CD4-positive, alpha-beta T cell treated with Interleukin-4 for 4 hours (primary cell): ENCODE data around the gene SMURF2.
"Not testable (repeated sequence)": the region's sequence is repeated elsewhere in the genome, so short reads cannot be mapped to it uniquely, and the experiment has no call there.

Experiments used
- DNase-seq: peaks from one replicate; pipeline ENCODE4 v3.0.0-alpha.2; 2020

SMURF2 gene

GRCh38 chr17:64661976-64662773 lies at the start of gene SMURF2:
Gene SMURF2 (minus strand): TSS chr17:64662307. CDS start chr17:64661880, 427 bp downstream.
- peak; percentile 75 for DNase-seq

- DNase-seq, result no peak
These were observed 47.4 kb upstream of the SMURF2 start for GRCh38 chr17:64709481-64709880.

GRCh38 chr17:64707050-64707591 lies 45.0 kb upstream of the SMURF2 start:
- no peak for DNase-seq

GRCh38 chr17:64706224-64707049 lies 44.3 kb upstream of the SMURF2 start:
- no peak for DNase-seq

GRCh38 chr17:64702815-64703214 lies 40.7 kb upstream of the SMURF2 start:
- no peak for DNase-seq

GRCh38 chr17:64698725-64699124 lies 36.6 kb upstream of the SMURF2 start:
- DNase-seq, result no peak

- DNase-seq, result no peak
These were observed 32.1 kb upstream of the SMURF2 start for GRCh38 chr17:64694207-64694606.

- no peak for DNase-seq
These were observed 30.1 kb upstream of the SMURF2 start for GRCh38 chr17:64692187-64692586.

GRCh38 chr17:64689106-64689505 lies 27.0 kb upstream of the SMURF2 start:
- DNase-seq, result no peak

GRCh38 chr17:64688481-64688880 lies 26.4 kb upstream of the SMURF2 start:
- no peak for DNase-seq

- DNase-seq, result no peak
These were observed 25.9 kb upstream of the SMURF2 start for GRCh38 chr17:64687961-64688360.

- DNase-seq, result no peak
These were observed 25.3 kb upstream of the SMURF2 start for GRCh38 chr17:64687376-64687775.

GRCh38 chr17:64686705-64687104 lies 24.6 kb upstream of the SMURF2 start:
- no peak for DNase-seq

GRCh38 chr17:64685705-64686104 lies 23.6 kb upstream of the SMURF2 start:
- no peak for DNase-seq

- DNase-seq, result no peak
These were observed 21.7 kb upstream of the SMURF2 start for GRCh38 chr17:64683796-64684195.

- no peak for DNase-seq
These were observed 20.4 kb upstream of the SMURF2 start for GRCh38 chr17:64682261-64683181.

GRCh38 chr17:64679710-64680216 lies 17.7 kb upstream of the SMURF2 start:
- DNase-seq, result no peak

GRCh38 chr17:64676763-64677162 lies 14.7 kb upstream of the SMURF2 start:
- no peak for DNase-seq

- DNase-seq, result not testable (repeated sequence)
These were observed 8.9 kb upstream of the SMURF2 start for GRCh38 chr17:64670843-64671590.

- not testable (repeated sequence) for DNase-seq
These were observed 6.0 kb upstream of the SMURF2 start for GRCh38 chr17:64667807-64668721.
